ENCODE data around the gene RPS5. TPM values are rescaled to one million over a fixed set of nuclear protein-coding genes. Genes with fewer than 3 reads are reported as not detected.

RPS5 gene
- total RNA-seq, 1 experiment from 2014 or later: 1,400 TPM

GRCh38 chr19:58351558-58351878, 35.6 kb upstream of the RPS5 start:
- Histone ChIP-seq H3K9me3 (ENCODE audit: control insufficient read depth, low read depth, low read length) (no peaks in the 10 kb centered on the region), H2BK15ac (ENCODE audit: low read depth, low read length) (no peak overlapping the region), H2AFZ (ENCODE audit: low read length) (no peak overlapping the region), H3K4me1 (ENCODE audit: insufficient read depth, low read length) (no peaks in the 10 kb centered on the region), H3K23me2 (ENCODE audit: insufficient read length, low read depth, low read length, poor library complexity, severe bottlenecking) (peaks cover 6% of the 10 kb centered on the region), H2BK5ac (ENCODE audit: insufficient read length, low read length) (no peak overlapping the region), H3K27ac (ENCODE audit: insufficient read length, low read depth, low read length) (no peak overlapping the region), H3K18ac (ENCODE audit: insufficient read length, low read depth, low read length) (no peak overlapping the region), H2BK12ac (ENCODE audit: insufficient read length, low read depth, low read length) (no peak overlapping the region), H4K5ac (ENCODE audit: insufficient read length, low read depth, low read length) (no peak overlapping the region), H3K9ac (ENCODE audit: extremely low read depth, insufficient read length, low read length) (no peak overlapping the region), H3K14ac (ENCODE audit: insufficient read depth, low read length) (no peak overlapping the region), H2AK5ac (ENCODE audit: insufficient read length, low read length) (no peak overlapping the region), H4K20me1 (ENCODE audit: control insufficient read depth, insufficient read depth, insufficient read length) (no peaks in the 10 kb centered on the region), H3K79me1 (ENCODE audit: insufficient read depth, low read depth, low read length, poor library complexity, severe bottlenecking) (no peaks in the 10 kb centered on the region), H4K8ac (replicated peaks; ENCODE audit: insufficient read length, low read depth, low read length) (no peak overlapping the region), H3K27me3 (ENCODE audit: insufficient read depth, low read length) (no peaks in the 10 kb centered on the region), H3K4ac (ENCODE audit: low read depth, low read length) (no peak overlapping the region), H2BK20ac (ENCODE audit: low read depth, low read length, poor library complexity, severe bottlenecking) (no peak overlapping the region), H3K79me2 (ENCODE audit: insufficient read depth, low read length) (no peaks in the 10 kb centered on the region), H3K4me2 (ENCODE audit: insufficient read depth, insufficient read length, low read length) (no peak overlapping the region), H3K56ac (ENCODE audit: insufficient read length, low read depth, low read length) (no peak overlapping the region), H2BK120ac (ENCODE audit: low read depth, low read length, poor library complexity, severe bottlenecking) (no peak overlapping the region), H3K23ac (ENCODE audit: insufficient read length, low read depth, low read length) (no peak overlapping the region), H3T11ph (ENCODE audit: low read length) (no peak overlapping the region), H4K91ac (ENCODE audit: insufficient read length, low read depth, low read length) (no peak overlapping the region)
- TF ChIP-seq CTCF (conservative IDR thresholded peaks at IDR 0.05): no peak
- WGBS (ENCODE audit: extremely low coverage, insufficient read length, low lambda C conversion rate): no CpG with 5 or more reads among the region's 9 CpGs
- peaks cover 0 to 4% (median 2%) of the 10 kb centered on the region in 3 experiments; a peak in 4 of 7 replicates for H3K36me3 Mint-ChIP-seq (ENCODE audit: insufficient read depth in 1 of 3, low read depth in 3 of 3)
- H3K27me3 Mint-ChIP-seq (ENCODE audit: low read depth): peaks cover 4% of the 10 kb centered on the region
- no peak overlapping the region for H3K4me3 Mint-ChIP-seq
- no peak for DNase-seq
- H3K9me3 Mint-ChIP-seq: no peaks in the 10 kb centered on the region
- peaks cover 0 to 6% of the 10 kb centered on the region in 2 experiments; a peak in 2 of 4 replicates for H3K4me1 Mint-ChIP-seq
- no peak overlapping the region for H3K27ac Mint-ChIP-seq

Data from H9 (cell line).